Endodermal cell (in vitro differentiated cells): Measurements from ENCODE around the gene SIM1. TPM values are rescaled to one million over a fixed set of nuclear protein-coding genes. Genes with fewer than 3 reads are reported as not detected.
"Not testable (repeated sequence)": the region's sequence is repeated elsewhere in the genome, so short reads cannot be mapped to it uniquely, and the experiment has no call there.

Experiments used
- DNase-seq: peaks from one replicate; pipeline ENCODE4 v3.0.0-alpha.2; 2017
- H3K27ac ChIP-seq: 2 replicates; pipeline ENCODE4 v1.5.1; 2013; ENCODE audit warnings: mild to moderate bottlenecking, low read depth, low read length, moderate library complexity
- H3K27me3 ChIP-seq: 2 replicates; pipeline ENCODE4 v1.6.1; 2013; ENCODE audit warnings: mild to moderate bottlenecking, low read length, moderate library complexity; ENCODE audit not compliant: insufficient read depth, control insufficient read depth, poor library complexity, severe bottlenecking
- H3K36me3 ChIP-seq: 2 replicates; pipeline ENCODE4 v1.7.0; 2013; ENCODE audit warnings: mild to moderate bottlenecking, low read length, moderate library complexity; ENCODE audit not compliant: control insufficient read depth, insufficient read depth
- H3K4me1 ChIP-seq: one replicate; pipeline ENCODE4 v1.7.0; 2013; ENCODE audit warnings: low read length; ENCODE audit not compliant: control insufficient read depth, insufficient read depth
- H3K4me3 ChIP-seq: 2 replicates; pipeline ENCODE4 v1.5.1; 2013; ENCODE audit warnings: mild to moderate bottlenecking, low read length, moderate library complexity
- H3K9ac ChIP-seq: 2 replicates; pipeline ENCODE4 v1.6.1; 2013; ENCODE audit warnings: mild to moderate bottlenecking, low read length, moderate library complexity; ENCODE audit not compliant: poor library complexity, severe bottlenecking; ENCODE audit errors: extremely low read depth
- H3K9me3 ChIP-seq: 2 replicates; pipeline ENCODE4 v1.6.1; 2013; ENCODE audit warnings: mild to moderate bottlenecking, low read length, moderate library complexity; ENCODE audit not compliant: control insufficient read depth
- H3K27ac Mint-ChIP-seq: 2 replicates; pipeline ENCODE4 v1.8.0; 2020; ENCODE audit warnings: mixed read lengths
- H3K27me3 Mint-ChIP-seq: 2 replicates; pipeline ENCODE4 v1.8.0; 2021; ENCODE audit warnings: mild to moderate bottlenecking, mixed read lengths; ENCODE audit not compliant: insufficient read depth
- H3K36me3 Mint-ChIP-seq: 2 replicates; pipeline ENCODE4 v1.8.0; 2020; ENCODE audit warnings: low read depth, mixed read lengths
- H3K4me1 Mint-ChIP-seq: 2 replicates; pipeline ENCODE4 v1.8.0; 2020; ENCODE audit warnings: mixed read lengths
- H3K4me3 Mint-ChIP-seq: 2 replicates; pipeline ENCODE4 v1.8.0; 2020; ENCODE audit warnings: mild to moderate bottlenecking, moderate library complexity, mixed read lengths
- H3K9me3 Mint-ChIP-seq: 2 replicates; pipeline ENCODE4 v1.8.0; 2020; ENCODE audit warnings: mild to moderate bottlenecking, mixed read lengths
- WGBS, 2 experiments: methylation state at CpG; one replicate each; pipeline versions ENCODE4 v1.1.5 to v1.1.7; 2013; ENCODE audit warnings: missing lambda C conversion rate in 2 of 2, mixed read lengths in 1 of 2; ENCODE audit not compliant: insufficient coverage in 1 of 2, insufficient read length in 1 of 2; 5-methylcytosine and 5-hydroxymethylcytosine counted together
- total RNA-seq, 2 donors: library from RNA; stranded (reverse); fragmentation: NEBNext Ultra II Directional in 1 of 2; extraction: Animal tissue kit (Norgen Biotek cat#: 25700) in 1 of 2; gene quantifications; 2 replicates in 1 of 2; 3 replicates in 1 of 2; pipeline ENCODE4 v1.2.1, GENCODE V29; 2021
- TF ChIP-seq, protein P1 (sequence below): fragments of 200-600 bp; sonication (generic); conservative IDR thresholded peaks from 2 replicates; pipeline ENCODE4 v1.5.0; 2021; ENCODE audit warnings: antibody characterized with exemption, mild to moderate bottlenecking

SIM1 gene
- total RNA-seq, 2 donors from 2014 or later, result 0.07 to 0.31 TPM

DNA sequence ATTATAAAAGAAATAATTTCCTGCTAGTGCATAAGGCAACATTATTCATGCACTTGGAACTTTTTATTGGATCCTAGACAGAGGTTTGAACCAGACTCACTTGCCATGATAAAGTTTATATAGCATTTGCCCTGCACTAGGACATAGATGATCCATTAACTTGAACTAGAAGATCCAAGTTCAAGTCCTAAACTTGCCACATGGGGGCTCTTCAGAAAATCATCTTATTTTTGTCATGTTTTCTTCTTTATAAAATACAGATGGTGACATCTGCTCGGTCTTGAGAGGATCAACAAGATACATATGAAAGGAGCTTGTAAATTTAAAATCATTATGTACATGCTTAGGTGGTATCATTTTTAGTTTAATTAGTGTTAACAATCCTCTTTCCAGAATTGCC, 94.5 kb downstream of the SIM1 start:
- no peaks in the 10 kb centered on the region for H3K9me3 Mint-ChIP-seq
- TF ChIP-seq, protein P1, sequence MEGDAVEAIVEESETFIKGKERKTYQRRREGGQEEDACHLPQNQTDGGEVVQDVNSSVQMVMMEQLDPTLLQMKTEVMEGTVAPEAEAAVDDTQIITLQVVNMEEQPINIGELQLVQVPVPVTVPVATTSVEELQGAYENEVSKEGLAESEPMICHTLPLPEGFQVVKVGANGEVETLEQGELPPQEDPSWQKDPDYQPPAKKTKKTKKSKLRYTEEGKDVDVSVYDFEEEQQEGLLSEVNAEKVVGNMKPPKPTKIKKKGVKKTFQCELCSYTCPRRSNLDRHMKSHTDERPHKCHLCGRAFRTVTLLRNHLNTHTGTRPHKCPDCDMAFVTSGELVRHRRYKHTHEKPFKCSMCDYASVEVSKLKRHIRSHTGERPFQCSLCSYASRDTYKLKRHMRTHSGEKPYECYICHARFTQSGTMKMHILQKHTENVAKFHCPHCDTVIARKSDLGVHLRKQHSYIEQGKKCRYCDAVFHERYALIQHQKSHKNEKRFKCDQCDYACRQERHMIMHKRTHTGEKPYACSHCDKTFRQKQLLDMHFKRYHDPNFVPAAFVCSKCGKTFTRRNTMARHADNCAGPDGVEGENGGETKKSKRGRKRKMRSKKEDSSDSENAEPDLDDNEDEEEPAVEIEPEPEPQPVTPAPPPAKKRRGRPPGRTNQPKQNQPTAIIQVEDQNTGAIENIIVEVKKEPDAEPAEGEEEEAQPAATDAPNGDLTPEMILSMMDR, result peak; percentile 64
- H3K9me3 ChIP-seq, result no peaks in the 10 kb centered on the region
- H3K4me1 ChIP-seq, result peaks cover 16% of the 10 kb centered on the region
- WGBS, 2 experiments, result 82% methylated on average over 1 of the region's 1 CpG; no CpG with 5 or more reads in 1 of the 2 experiments
- DNase-seq, result no peak
- H3K27ac ChIP-seq, result no peak overlapping the region
- no peak overlapping the region for H3K4me3 ChIP-seq
- H3K36me3 Mint-ChIP-seq, result no peaks in the 10 kb centered on the region
- peaks cover 21% of the 10 kb centered on the region for H3K4me1 Mint-ChIP-seq
- H3K27me3 Mint-ChIP-seq, result no peaks in the 10 kb centered on the region
- H3K4me3 Mint-ChIP-seq, result no peak overlapping the region
- H3K27me3 ChIP-seq, result no peaks in the 10 kb centered on the region
- H3K9ac ChIP-seq, result no peak overlapping the region
- no peak overlapping the region for H3K27ac Mint-ChIP-seq
- H3K36me3 ChIP-seq, result no peaks in the 10 kb centered on the region

DNA sequence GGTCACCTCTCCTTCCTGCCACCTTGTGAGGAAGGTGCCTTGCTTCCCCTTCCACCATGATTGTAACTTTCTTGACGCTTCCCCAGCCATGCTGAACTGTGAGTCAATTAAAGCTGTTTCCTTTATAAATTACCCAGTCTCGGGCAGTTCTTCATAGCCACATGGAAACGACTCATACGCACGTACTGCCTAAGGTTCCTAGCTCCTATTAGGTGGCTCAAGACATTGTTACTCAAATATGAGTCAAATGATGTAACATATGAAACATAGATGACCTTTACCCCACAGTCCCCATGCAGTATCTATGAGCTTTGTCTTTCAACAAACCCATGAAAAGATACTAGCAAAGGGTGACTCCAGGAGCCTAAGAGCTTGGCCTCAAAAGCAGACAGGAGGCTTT, 98.3 kb downstream of the SIM1 start:
- Histone ChIP-seq H3K36me3 (no peaks in the 10 kb centered on the region), H3K4me3 (no peak overlapping the region), H3K9me3 (no peaks in the 10 kb centered on the region), H3K9ac (no peak overlapping the region), H3K27me3 (no peaks in the 10 kb centered on the region), H3K4me1 (peaks cover 5% of the 10 kb centered on the region), H3K27ac (no peak overlapping the region)
- no peaks in the 10 kb centered on the region for H3K36me3 Mint-ChIP-seq
- no peak overlapping the region for H3K4me3 Mint-ChIP-seq
- H3K4me1 Mint-ChIP-seq, result peaks cover 13% of the 10 kb centered on the region
- TF ChIP-seq, protein P1, result no peak
- 93 to 94% methylated on average over 5 of the region's 5 CpGs for WGBS, 2 experiments
- no peak for DNase-seq
- H3K9me3 Mint-ChIP-seq, result no peaks in the 10 kb centered on the region
- no peaks in the 10 kb centered on the region for H3K27me3 Mint-ChIP-seq
- H3K27ac Mint-ChIP-seq, result no peak overlapping the region

DNA sequence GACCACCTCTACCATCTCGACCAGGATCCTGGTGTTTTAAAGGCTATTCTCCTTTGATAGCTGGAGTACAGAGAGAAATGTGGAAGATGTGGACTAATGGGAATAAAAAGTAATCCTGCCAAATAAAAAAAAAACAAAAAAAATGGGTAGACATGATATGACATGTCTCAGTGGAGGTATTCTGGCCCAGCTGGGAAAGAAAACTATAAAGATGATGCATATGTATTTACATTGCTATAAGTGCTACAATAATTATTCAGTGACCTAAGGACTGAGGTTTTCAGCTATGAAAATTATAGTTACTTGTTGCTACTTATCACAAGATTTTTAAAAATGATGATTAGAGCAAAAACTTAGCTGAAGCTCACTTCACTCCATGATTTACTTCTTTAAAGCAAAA, 101.1 kb downstream of the SIM1 start:
- Histone ChIP-seq H3K9me3 (no peaks in the 10 kb centered on the region), H3K9ac (no peak overlapping the region), H3K27ac (no peak overlapping the region), H3K36me3 (no peaks in the 10 kb centered on the region), H3K27me3 (no peaks in the 10 kb centered on the region), H3K4me1 (peaks cover 5% of the 10 kb centered on the region), H3K4me3 (no peak overlapping the region)
- Mint-ChIP-seq H3K27ac (no peak overlapping the region), H3K4me3 (no peak overlapping the region), H3K36me3 (no peaks in the 10 kb centered on the region), H3K27me3 (no peaks in the 10 kb centered on the region), H3K4me1 (peaks cover 13% of the 10 kb centered on the region), H3K9me3 (peaks cover 3% of the 10 kb centered on the region)
- TF ChIP-seq, protein P1, result no peak
- no peak for DNase-seq
- WGBS, 2 experiments, result 80% methylated on average over 1 of the region's 1 CpG; no CpG with 5 or more reads in 1 of the 2 experiments

DNA sequence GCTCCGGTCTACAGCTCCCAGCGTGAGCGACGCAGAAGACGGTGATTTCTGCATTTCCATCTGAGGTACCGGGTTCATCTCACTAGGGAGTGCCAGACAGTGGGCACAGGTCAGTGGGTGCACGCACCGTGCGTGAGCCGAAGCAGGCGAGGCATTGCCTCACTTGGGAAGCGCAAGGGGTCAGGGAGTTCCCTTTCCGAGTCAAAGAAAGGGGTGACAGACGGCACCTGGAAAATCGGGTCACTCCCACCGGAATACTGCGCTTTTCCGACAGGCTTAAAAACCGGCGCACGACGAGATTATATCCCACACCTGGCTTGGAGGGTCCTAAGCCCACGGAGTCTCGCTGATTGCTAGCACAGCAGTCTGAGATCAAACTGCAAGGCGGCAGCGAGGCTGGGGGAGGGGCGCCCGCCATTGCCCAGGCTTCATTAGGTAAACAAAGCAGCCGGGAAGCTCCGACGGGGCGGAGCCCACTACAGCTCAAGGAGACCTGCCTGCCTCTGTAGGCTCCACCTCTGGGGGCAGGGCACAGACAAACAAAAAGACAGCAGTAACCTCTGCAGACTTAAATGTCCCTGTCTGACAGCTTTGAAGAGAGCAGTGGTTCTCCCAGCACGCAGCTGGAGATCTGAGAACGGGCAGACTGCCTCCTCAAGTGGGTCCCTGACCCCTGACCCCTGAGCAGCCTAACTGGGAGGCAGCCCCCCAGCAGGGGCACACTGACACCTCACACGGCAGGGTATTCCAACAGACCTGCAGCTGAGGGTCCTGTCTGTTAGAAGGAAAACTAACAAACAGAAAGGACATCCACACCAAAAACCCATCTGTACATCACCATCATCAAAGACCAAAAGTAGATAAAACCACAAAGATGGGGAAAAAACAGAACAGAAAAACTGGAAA, 109.7 kb downstream of the SIM1 start:
- DNase-seq, result peak; percentile 75

More for the DNA sequence above, 109.7 kb downstream of the SIM1 start:
- not testable (repeated sequence) for H3K4me1 ChIP-seq, H3K27ac ChIP-seq, H3K9ac ChIP-seq, H3K4me3 ChIP-seq, H3K27ac Mint-ChIP-seq, H3K36me3 Mint-ChIP-seq, H3K27me3 ChIP-seq, H3K36me3 ChIP-seq, H3K27me3 Mint-ChIP-seq, H3K9me3 ChIP-seq, H3K4me1 Mint-ChIP-seq
- peak overlapping the region; percentile 44 for H3K4me3 Mint-ChIP-seq
- WGBS, 2 experiments, result 35 to 64% methylated on average over 4 to 34 of the region's 35 CpGs
- H3K9me3 Mint-ChIP-seq, result peaks cover 16% of the 10 kb centered on the region
